Germinal center (tissue), 1 donor: ENCODE results near the gene NRIP1.

ENCODE experiments used
- DNase-seq: peaks from one replicate; pipeline ENCODE4 v3.0.0; 2012; ENCODE audit warnings: mixed read lengths, low spot score

Gene NRIP1

GRCh38 chr21:14916676-14917141, 148.1 kb downstream of the NRIP1 start:
- no peak for DNase-seq

GRCh38 chr21:14913638-14914037, 151.2 kb downstream of the NRIP1 start:
- DNase-seq: no peak

- DNase-seq: no peak
These were observed 153.4 kb downstream of the NRIP1 start for GRCh38 chr21:14911351-14911750.
